T1000 (cell line): ENCODE measurements around the gene PACSIN1.

Source experiments
- DNase-seq: peaks from one replicate; lab custom pipeline; 2025; ENCODE audit warnings: mixed read lengths; lab: John Stamatoyannopoulos, UW

PACSIN1 gene

DNA sequence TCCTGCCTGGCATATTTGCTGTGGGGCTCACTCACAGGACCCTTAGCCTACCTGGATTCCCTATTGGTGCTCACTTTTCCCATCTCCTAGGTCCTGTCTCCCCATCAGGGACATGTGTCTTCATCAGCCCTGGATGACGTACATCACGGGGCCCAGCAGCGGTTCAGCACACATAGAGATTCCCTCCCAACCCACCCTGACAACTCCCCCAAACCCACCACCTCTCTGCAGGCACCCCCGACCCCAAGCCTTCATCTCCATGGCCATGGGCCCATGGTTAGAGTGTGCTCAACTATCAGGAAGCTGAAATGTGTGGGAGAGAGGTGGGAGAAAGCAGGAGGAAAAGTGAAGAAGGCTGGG, 115.7 kb downstream of the PACSIN1 start:
- no peak for DNase-seq

DNA sequence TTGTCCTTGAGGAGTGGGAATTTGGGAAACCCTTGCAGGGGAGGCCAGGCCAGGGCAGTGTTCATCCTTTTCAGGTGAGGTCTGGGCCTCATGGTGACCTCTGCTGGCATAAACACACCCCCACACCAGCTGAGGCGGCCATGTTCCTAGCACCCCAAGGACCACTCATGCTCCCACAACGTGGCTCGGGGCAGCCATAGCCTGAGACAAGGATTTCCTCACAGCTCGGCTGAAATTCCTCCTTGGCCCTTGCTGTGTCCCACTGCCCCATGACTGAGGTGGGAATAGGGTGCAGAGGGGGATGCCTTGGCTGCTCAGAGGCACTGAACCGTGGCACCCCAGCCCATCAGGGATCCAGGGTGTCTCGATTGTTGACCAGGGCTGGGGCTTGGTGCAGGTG, 117.6 kb downstream of the PACSIN1 start:
- no peak for DNase-seq

GRCh38 chr6:34583861-34584604, 118.2 kb downstream of the PACSIN1 start:
- DNase-seq = no peak

DNA sequence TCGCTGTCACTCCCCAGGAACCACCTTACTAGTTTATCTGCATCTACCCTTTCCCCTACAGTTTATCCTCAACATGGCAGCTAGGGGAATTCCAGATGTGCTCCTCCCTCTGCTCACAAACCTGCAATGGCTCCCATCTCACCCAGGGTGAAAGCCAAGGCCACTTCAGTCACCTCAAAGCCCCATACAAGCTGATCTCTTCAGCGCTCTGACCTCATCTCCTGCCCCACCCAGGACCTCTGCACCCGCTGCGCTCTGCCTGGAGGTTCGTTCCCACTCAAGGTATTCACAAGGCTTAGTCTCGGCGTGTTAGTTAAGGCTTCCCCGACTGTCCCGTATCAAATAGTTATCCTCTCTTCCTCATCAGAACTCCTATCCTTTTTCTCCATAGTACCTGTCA, 118.8 kb downstream of the PACSIN1 start:
- DNase-seq = no peak
